KBM-7 (cell line): ENCODE data around the gene HOXB4.

Experiments
- DNase-seq: peaks from one replicate; pipeline ENCODE4 v3.0.0-alpha.2; 2015
- in situ Hi-C: fragments of 300-500 bp; cut with MboI; formaldehyde crosslinking; loops from 2 replicates; pipeline ENCODE4 v1.14.3; 2020; ENCODE audit warnings: low sequenced_read_pairs, low pct_unique_long_range_greater_than_20kb, mixed read lengths

HOXB4 gene

GRCh38 chr17:48615963-48616716 lies 38.0 kb upstream of the HOXB4 start:
- in situ Hi-C loops, result no loop called here
- DNase-seq, result no peak

- in situ Hi-C loops, result no loop called here
- DNase-seq, result no peak
Measured at GRCh38 chr17:48615047-48615962, 37.2 kb upstream of the HOXB4 start, which contains the start of gene HOXB8. Gene HOXB8 (minus strand): TSS chr17:48615292. CDS start chr17:48614704, 588 bp downstream.

- DNase-seq, result no peak
- in situ Hi-C loops, result no loop called here
Measured at GRCh38 chr17:48613862-48614694, 35.9 kb upstream of the HOXB4 start.

- in situ Hi-C loops, result no loop called here
- peak; percentile 40 for DNase-seq
Measured at GRCh38 chr17:48612854-48613691, 34.9 kb upstream of the HOXB4 start.

- in situ Hi-C loops, result no loop called here
- DNase-seq, result no peak
Measured at GRCh38 chr17:48612456-48612853, 34.3 kb upstream of the HOXB4 start.

GRCh38 chr17:48611681-48612455 lies 33.7 kb upstream of the HOXB4 start:
- DNase-seq, result no peak
- in situ Hi-C loops, result no loop called here

- in situ Hi-C loops, result no loop called here
- DNase-seq, result no peak
Measured at GRCh38 chr17:48611213-48611612, 33.1 kb upstream of the HOXB4 start.

- in situ Hi-C loops, result no loop called here
- no peak for DNase-seq
Measured at GRCh38 chr17:48610282-48611211, 32.4 kb upstream of the HOXB4 start, which contains the start of gene HOXB7. Gene HOXB7 (minus strand): TSS chr17:48611017. CDS start chr17:48610918, 99 bp downstream.

GRCh38 chr17:48609759-48610281 lies 31.7 kb upstream of the HOXB4 start:
- DNase-seq, result no peak
- in situ Hi-C loops, result no loop called here

GRCh38 chr17:48609033-48609432 lies 30.9 kb upstream of the HOXB4 start:
- DNase-seq, result no peak
- in situ Hi-C loops, result no loop called here

GRCh38 chr17:48608494-48608834 lies 30.3 kb upstream of the HOXB4 start:
- DNase-seq, result no peak
- in situ Hi-C loops, result no loop called here

GRCh38 chr17:48606892-48607614 lies 28.9 kb upstream of the HOXB4 start:
- in situ Hi-C loops, result no loop called here
- no peak for DNase-seq

- DNase-seq, result no peak
- in situ Hi-C loops, result no loop called here
Measured at GRCh38 chr17:48605991-48606891, 28.1 kb upstream of the HOXB4 start.

GRCh38 chr17:48605409-48605919 lies 27.3 kb upstream of the HOXB4 start:
- no peak for DNase-seq
- in situ Hi-C loops, result no loop called here

- DNase-seq, result no peak
- in situ Hi-C loops, result no loop called here
Measured at GRCh38 chr17:48604770-48605329, 26.7 kb upstream of the HOXB4 start, which contains the start of gene HOXB6. Gene HOXB6 (minus strand): TSS chr17:48604986. CDS start chr17:48598150, 6,836 bp downstream.
